A673 (cell line): ENCODE measurements around the gene SEC14L3.

Experiments
- CTCF ChIP-seq: fragments of 300-800, 200-600 bp; sonication (generic); conservative IDR thresholded peaks from 2 replicates; pipeline ENCODE4 v1.5.1; 2017; ENCODE audit warnings: low read depth, mild to moderate bottlenecking, antibody characterized with exemption, low read length, moderate library complexity, mixed read lengths
- EZH2 ChIP-seq: fragments of 200-600 bp; sonication (generic); IDR thresholded peaks from 2 replicates; pipeline ENCODE4 v1.6.1; 2017; ENCODE audit warnings: borderline replicate concordance, low read depth, mild to moderate bottlenecking, mixed read lengths, antibody characterized with exemption, low read length; ENCODE audit not compliant: poor library complexity, severe bottlenecking

GRCh38 chr22:30495041-30495784 is 23.4 kb upstream of the SEC14L3 start:
- no peak for TF ChIP-seq CTCF
- TF ChIP-seq EZH2: no peak
